Uterus (tissue), 2 donors: ENCODE data around the gene ZNF701.

Source experiments
- POLR2A ChIP-seq, 2 donors: fragments of 450-650 bp; IDR thresholded peaks; one replicate each; pipeline ENCODE4 v1.6.1; 2016; ENCODE audit warnings: antibody characterized with exemption in 2 of 2, mild to moderate bottlenecking in 1 of 2, moderate library complexity in 1 of 2
- TF ChIP-seq, protein P1 (sequence below), 4 experiments: fragments of 200-600 bp in 2 of 4; fragments of 450-650 bp in 2 of 4; sonication (generic) in 2 of 4; IDR thresholded peaks; one replicate each; pipeline ENCODE4 v1.5.1; 2016 to 2019; ENCODE audit warnings: antibody characterized with exemption in 4 of 4, mild to moderate bottlenecking in 2 of 4, moderate library complexity in 1 of 4

DNA sequence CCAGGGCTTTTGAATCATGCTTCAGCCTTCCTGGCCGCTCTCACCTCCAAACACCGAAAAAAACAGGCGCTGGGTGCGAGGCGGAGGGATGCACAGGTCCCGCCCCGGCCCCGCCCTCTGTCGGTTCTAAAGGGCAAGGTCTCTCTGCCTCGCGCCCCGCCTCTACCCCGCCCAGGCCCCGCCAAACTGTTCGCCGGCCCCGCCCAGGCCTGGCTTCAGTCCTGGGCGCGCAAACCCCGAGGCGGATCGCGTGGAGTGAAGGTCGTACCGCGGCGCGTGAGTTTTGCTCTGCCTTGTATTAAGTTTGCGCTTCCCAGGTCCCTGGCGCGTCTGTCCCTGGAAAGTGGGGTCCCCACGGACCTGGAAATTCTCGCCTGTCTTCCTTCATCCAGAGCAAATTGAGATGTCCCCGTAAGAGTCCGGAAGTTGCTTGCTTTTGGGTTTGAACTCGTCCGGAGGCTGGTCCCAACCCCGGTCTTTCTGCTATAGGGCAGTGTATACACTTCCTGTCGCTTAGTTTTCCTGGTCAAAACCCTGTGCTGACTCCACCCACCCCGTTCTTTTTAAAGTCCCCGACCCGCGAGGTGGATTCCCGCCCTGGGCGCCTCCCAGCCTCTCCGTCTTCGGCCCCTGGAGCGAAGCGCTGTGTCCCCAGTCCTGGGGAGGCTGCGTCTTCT is 34.2 kb upstream of the ZNF701 start:
- TF ChIP-seq, protein P1, sequence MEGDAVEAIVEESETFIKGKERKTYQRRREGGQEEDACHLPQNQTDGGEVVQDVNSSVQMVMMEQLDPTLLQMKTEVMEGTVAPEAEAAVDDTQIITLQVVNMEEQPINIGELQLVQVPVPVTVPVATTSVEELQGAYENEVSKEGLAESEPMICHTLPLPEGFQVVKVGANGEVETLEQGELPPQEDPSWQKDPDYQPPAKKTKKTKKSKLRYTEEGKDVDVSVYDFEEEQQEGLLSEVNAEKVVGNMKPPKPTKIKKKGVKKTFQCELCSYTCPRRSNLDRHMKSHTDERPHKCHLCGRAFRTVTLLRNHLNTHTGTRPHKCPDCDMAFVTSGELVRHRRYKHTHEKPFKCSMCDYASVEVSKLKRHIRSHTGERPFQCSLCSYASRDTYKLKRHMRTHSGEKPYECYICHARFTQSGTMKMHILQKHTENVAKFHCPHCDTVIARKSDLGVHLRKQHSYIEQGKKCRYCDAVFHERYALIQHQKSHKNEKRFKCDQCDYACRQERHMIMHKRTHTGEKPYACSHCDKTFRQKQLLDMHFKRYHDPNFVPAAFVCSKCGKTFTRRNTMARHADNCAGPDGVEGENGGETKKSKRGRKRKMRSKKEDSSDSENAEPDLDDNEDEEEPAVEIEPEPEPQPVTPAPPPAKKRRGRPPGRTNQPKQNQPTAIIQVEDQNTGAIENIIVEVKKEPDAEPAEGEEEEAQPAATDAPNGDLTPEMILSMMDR (IDR thresholded peaks at IDR 0.05), result peak in 1 of 4 experiments; percentile 47
- peak in 1 of 2 donors; percentile 30 for TF ChIP-seq POLR2A (IDR thresholded peaks at IDR 0.05)
